ENCODE results near the gene SCYGR8. TPM values are rescaled to one million over a fixed set of nuclear protein-coding genes. Genes with fewer than 3 reads are reported as not detected.

The SCYGR8 gene
- total RNA-seq, 1 donor from 2014 or later = not detected

DNA sequence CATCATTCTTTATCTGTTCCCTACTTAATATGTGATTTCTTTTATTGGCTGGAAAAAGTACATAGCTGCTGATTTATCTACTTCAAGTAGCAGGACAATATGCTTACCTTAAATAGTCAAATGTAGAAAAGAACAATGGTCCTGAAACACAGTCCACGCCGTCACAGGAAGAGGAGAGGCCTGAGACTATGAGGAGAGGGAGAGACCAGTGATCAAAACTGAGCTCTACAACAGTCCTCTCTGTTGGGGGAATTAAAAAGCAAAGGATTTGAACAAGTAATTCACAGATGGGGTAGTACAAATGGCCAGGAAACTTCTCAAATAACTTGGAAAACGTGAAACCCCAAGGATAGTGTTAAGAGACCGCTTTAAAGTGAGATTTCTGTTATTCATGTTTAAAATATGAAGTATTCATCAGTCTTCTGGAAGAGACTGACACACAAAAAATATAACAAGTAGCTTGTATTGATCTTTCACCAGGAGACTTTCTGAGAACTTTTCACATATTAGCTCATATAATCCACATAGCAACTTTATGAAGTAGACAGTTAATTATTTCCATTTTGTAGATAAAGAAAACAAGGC lies 20.2 kb downstream of the SCYGR8 start:
- ATAC-seq (no peak), DNase-seq (no peak)
- H3K36me3 ChIP-seq = no peaks in the 10 kb centered on the region
- TF ChIP-seq CTCF (IDR thresholded peaks at IDR 0.05) = no peak
- intact Hi-C loops (cut with DNase I) = loop anchor here (5.0 kb wide), 1 partner anchor 109 kb away; no protein-coding TSS in a partner anchor
- no peak overlapping the region for H3K4me3 ChIP-seq
- no peaks in the 10 kb centered on the region for H3K9me3 ChIP-seq
- no peaks in the 10 kb centered on the region for H3K27me3 ChIP-seq
- H3K4me1 ChIP-seq = peaks cover 7% of the 10 kb centered on the region
- H3K27ac ChIP-seq = peak overlapping the region; percentile 49

GRCh38 chr2:227766373-227766883 lies 20.7 kb downstream of the SCYGR8 start:
- intact Hi-C loops (cut with DNase I) = loop anchor here (5.0 kb wide), 1 partner anchor 109 kb away; no protein-coding TSS in a partner anchor
- peaks cover 3% of the 10 kb centered on the region for H3K4me1 ChIP-seq
- no peaks in the 10 kb centered on the region for H3K9me3 ChIP-seq
- TF ChIP-seq CTCF (IDR thresholded peaks at IDR 0.05) = peak; percentile 91
- peak; percentile 82 for DNase-seq
- H3K4me3 ChIP-seq = no peak overlapping the region
- H3K27me3 ChIP-seq = no peaks in the 10 kb centered on the region
- ATAC-seq = peak; percentile 99
- no peaks in the 10 kb centered on the region for H3K36me3 ChIP-seq
- H3K27ac ChIP-seq = peak overlapping the region; percentile 49

- H3K9me3 ChIP-seq = no peaks in the 10 kb centered on the region
- ATAC-seq = no peak
Observed at GRCh38 chr2:227767830-227768229, 22.1 kb downstream of the SCYGR8 start.

GRCh38 chr2:227772197-227772661 lies 26.5 kb downstream of the SCYGR8 start:
- DNase-seq = no peak
- no peak for ATAC-seq
- no peaks in the 10 kb centered on the region for H3K27me3 ChIP-seq
- H3K36me3 ChIP-seq = no peaks in the 10 kb centered on the region
- H3K4me3 ChIP-seq = no peak overlapping the region
- H3K4me1 ChIP-seq = no peaks in the 10 kb centered on the region
- no peaks in the 10 kb centered on the region for H3K9me3 ChIP-seq
- no peak overlapping the region for H3K27ac ChIP-seq
- intact Hi-C loops (cut with DNase I) = no loop called here
- no peak for TF ChIP-seq CTCF (IDR thresholded peaks at IDR 0.05)

More at GRCh38 chr2:227767830-227768229, 22.1 kb downstream of the SCYGR8 start:
- Histone ChIP-seq H3K4me3 (no peak overlapping the region), H3K27ac (no peak overlapping the region), H3K27me3 (no peaks in the 10 kb centered on the region), H3K4me1 (no peaks in the 10 kb centered on the region), H3K36me3 (no peaks in the 10 kb centered on the region)
- DNase-seq = no peak
- intact Hi-C loops (cut with DNase I) = loop anchor here (5.0 kb wide), 1 partner anchor 111 kb away; no protein-coding TSS in a partner anchor
- TF ChIP-seq CTCF (IDR thresholded peaks at IDR 0.05) = no peak

DNA sequence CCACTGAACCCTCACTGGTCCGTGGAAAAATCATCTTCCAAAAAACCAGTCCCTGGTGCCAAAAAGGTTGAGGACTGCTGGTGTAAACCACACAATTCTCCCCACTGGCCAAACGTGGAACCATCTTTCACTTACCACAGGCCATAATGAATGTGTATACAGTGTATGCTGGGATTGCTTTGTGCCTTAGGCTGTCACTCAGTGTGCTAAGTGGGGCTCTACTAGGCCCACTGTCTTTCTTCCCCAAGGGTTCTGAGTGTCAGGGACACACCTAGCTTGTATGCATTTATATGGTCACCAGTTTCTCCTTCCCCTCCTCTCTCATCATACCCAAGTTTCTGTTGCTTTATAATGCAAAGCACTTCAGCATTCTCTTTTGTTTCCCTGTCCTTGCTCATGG lies 27.2 kb downstream of the SCYGR8 start:
- no peak for DNase-seq
- Histone ChIP-seq H3K27me3 (no peaks in the 10 kb centered on the region), H3K27ac (no peak overlapping the region), H3K36me3 (no peaks in the 10 kb centered on the region), H3K9me3 (no peaks in the 10 kb centered on the region), H3K4me3 (no peak overlapping the region), H3K4me1 (no peaks in the 10 kb centered on the region)
- TF ChIP-seq CTCF (IDR thresholded peaks at IDR 0.05) = no peak
- intact Hi-C loops (cut with DNase I) = no loop called here
- no peak for ATAC-seq
